Body of pancreas (tissue), 4 donors: ENCODE measurements around the gene ZNF74. TPM values are rescaled to one million over a fixed set of nuclear protein-coding genes. Genes with fewer than 3 reads are reported as not detected.
"Not testable (repeated sequence)": the region's sequence is repeated elsewhere in the genome, so short reads cannot be mapped to it uniquely, and the experiment has no call there.

Experiments used
- ATAC-seq: fragments of 150-250 bp; one replicate; pipeline ENCODE4 v1.9.1; 2016
- DNase-seq, 4 donors: peaks; one replicate each; pipeline ENCODE4 v3.0.0-alpha.2; 2019
- H3K27ac ChIP-seq, 4 donors: fragments of 200-600 bp; sonication (generic); 1 replicate in 3 of 4; 2 replicates in 1 of 4; pipeline versions ENCODE4 v1.5.1 to v1.6.1; 2016 to 2019; ENCODE audit warnings: mild to moderate bottlenecking in 1 of 4, mixed read lengths in 1 of 4, moderate library complexity in 1 of 4
- H3K27me3 ChIP-seq, 2 donors: fragments of 200-600 bp; sonication (generic); one replicate each; pipeline ENCODE4 v1.6.0; 2016; ENCODE audit warnings: mild to moderate bottlenecking in 1 of 2
- H3K36me3 ChIP-seq, 2 donors: fragments of 200-600 bp; sonication (generic); replicated peaks in 1 of 2; 2 replicates each; pipeline ENCODE4 v1.5.1; 2016; ENCODE audit warnings: low read depth in 2 of 2; ENCODE audit not compliant: insufficient read depth in 1 of 2
- H3K4me1 ChIP-seq: fragments of 200-600 bp; sonication (generic); one replicate; pipeline ENCODE4 v1.6.0; 2016
- H3K4me3 ChIP-seq, 2 donors: fragments of 200-600 bp; sonication (generic); 1 replicate in 1 of 2; 2 replicates in 1 of 2; pipeline ENCODE4 v1.5.1; 2016 to 2019
- H3K9me3 ChIP-seq, 3 donors: fragments of 200-600 bp; sonication (generic); 1 replicate in 2 of 3; 2 replicates in 1 of 3; pipeline ENCODE4 v1.5.1; 2016
- CTCF ChIP-seq, 7 experiments: fragments of 450-650 bp in 4 of 7; fragments of 200-600 bp in 3 of 7; sonication (generic) in 3 of 7; IDR thresholded peaks; one replicate each; pipeline ENCODE4 v1.5.1; 2016 to 2019; ENCODE audit warnings: antibody characterized with exemption in 7 of 7
- POLR2A ChIP-seq, 3 donors: fragments of 450-650 bp; IDR thresholded peaks; one replicate each; pipeline ENCODE4 v1.6.1; 2016; ENCODE audit warnings: antibody characterized with exemption in 3 of 3, mild to moderate bottlenecking in 2 of 3
- WGBS, 2 donors: methylation state at CpG; one replicate each; pipeline ENCODE4 v1.1.5; 2017; 5-methylcytosine and 5-hydroxymethylcytosine counted together
- intact Hi-C: fragments of 100-400 bp; cut with DNase I; formaldehyde crosslinking; loops from one replicate; pipeline ENCODE4 v1.15.1; 2023
- total RNA-seq, 2 donors: library from RNA; depleted of rRNA; stranded (reverse); fragments of >200 nt; gene quantifications; one replicate each; pipeline ENCODE4 v1.1.0, GENCODE V29; 2016

Gene ZNF74
- total RNA-seq, 2 donors from 2014 or later = 7.3 to 10.4 TPM

- intact Hi-C loops = no loop called here
- no peak for ATAC-seq
- TF ChIP-seq CTCF (IDR thresholded peaks at IDR 0.05) (no peak), POLR2A (IDR thresholded peaks at IDR 0.05) (no peak)
- Histone ChIP-seq H3K4me1 (no peaks in the 10 kb centered on the region), H3K9me3 (no peaks in the 10 kb centered on the region), H3K4me3 (no peak overlapping the region), H3K27me3 (no peaks in the 10 kb centered on the region), H3K27ac (no peak overlapping the region), H3K36me3 (peaks cover 0 to 13% of the 10 kb centered on the region in 2 donors)
- WGBS, 2 donors = 86 to 96% methylated on average over 20 to 21 of the region's 21 CpGs
- DNase-seq = no peak
Observed at GRCh38 chr22:20446383-20446970, 52.5 kb downstream of the ZNF74 start.

DNA sequence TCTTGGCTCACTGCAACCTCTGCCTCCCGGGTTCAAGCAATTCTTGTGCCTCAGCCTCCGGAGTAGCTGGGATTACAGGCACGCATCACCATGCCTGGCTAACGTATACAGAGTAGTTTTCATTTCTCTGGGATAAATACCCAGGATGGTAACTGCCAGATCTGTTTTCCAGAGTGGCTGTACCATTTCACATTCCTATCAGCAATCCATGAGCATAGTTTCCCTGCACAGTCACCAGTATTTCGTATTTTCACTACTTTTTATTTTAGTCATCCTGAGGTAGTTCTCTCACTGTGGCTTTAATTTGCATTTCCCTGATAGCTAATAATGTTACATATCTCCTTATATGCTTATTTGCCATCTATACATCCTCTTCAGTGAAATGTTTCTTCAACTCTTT lies 54.7 kb downstream of the ZNF74 start:
- ATAC-seq = no peak
- Histone ChIP-seq H3K36me3 (peaks cover 0 to 7% of the 10 kb centered on the region in 2 donors), H3K4me3 (no peak overlapping the region), H3K9me3 (no peaks in the 10 kb centered on the region), H3K27me3 (no peaks in the 10 kb centered on the region), H3K27ac (no peak overlapping the region), H3K4me1 (no peaks in the 10 kb centered on the region)
- no peak for TF ChIP-seq CTCF (IDR thresholded peaks at IDR 0.05)
- no peak for TF ChIP-seq POLR2A (IDR thresholded peaks at IDR 0.05)
- DNase-seq = no peak
- 88 to 94% methylated on average over 5 of the region's 5 CpGs for WGBS, 2 donors
- intact Hi-C loops = no loop called here

DNA sequence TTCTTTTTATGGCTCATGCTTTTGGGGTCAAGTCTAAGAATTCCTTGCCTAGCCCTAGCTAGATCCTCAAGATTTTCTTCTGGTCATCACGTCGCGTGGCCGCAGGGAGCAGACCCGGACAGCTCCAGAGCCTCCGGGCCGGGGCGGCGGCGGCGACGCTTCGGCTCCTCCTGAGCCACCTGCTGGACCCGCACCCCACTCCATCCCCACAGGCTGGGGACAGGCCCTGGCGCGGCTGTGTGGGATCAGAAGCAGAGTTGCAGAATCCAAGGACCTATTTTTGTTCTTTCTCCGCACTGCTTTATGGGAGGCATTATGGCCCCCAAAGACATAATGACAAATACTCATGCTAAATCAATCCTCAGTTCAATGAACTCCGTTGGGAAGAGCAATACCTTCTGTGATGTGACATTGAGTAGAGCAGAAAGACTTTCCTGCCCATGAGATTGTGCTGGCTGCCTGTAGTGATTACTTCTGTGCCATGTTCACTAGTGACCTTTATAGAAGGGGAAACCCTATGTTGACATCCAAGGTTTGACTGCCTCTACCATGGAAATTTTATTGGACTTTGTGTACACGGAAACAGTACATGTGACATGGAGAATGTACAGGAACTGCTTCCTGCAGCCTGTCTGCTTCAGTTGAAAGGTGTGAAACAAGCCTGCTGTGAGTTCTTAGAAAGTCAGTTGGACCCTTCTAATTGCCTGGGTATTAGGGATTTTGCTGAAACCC lies 56.0 kb downstream of the ZNF74 start:
- intact Hi-C loops = no loop called here
- TF ChIP-seq POLR2A (IDR thresholded peaks at IDR 0.05) = no peak
- no peak for TF ChIP-seq CTCF (IDR thresholded peaks at IDR 0.05)
- DNase-seq (no peak), ATAC-seq (no peak)
- H3K36me3 ChIP-seq = peaks cover 0 to 7% of the 10 kb centered on the region in 2 donors
- H3K4me3 ChIP-seq = no peak overlapping the region
- no peaks in the 10 kb centered on the region for H3K9me3 ChIP-seq
- 93% methylated on average over 8 to 19 of the region's 19 CpGs for WGBS, 2 donors
- H3K27me3 ChIP-seq = no peaks in the 10 kb centered on the region
- no peaks in the 10 kb centered on the region for H3K4me1 ChIP-seq
- no peak overlapping the region for H3K27ac ChIP-seq

DNA sequence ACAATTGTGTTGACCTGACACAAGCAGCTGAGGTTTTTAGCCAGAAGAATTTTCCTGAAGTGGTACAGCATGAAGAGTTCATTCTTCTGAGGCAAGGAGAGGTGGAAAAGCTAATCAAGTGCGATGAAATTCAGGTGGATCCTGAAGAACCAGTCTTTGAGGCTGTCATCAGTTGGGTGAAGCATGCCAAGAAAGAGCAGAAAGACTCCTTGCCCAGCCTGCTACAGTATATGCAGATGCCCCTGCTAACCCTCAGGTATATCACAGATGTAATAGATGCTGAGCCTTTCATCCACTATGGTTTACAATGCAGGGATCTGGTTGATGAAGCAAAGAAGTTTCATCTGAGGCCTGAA lies 56.6 kb downstream of the ZNF74 start:
- Histone ChIP-seq H3K36me3 (peaks cover 0 to 7% of the 10 kb centered on the region in 2 donors), H3K27me3 (no peaks in the 10 kb centered on the region), H3K4me1 (no peaks in the 10 kb centered on the region), H3K4me3 (no peak overlapping the region), H3K9me3 (no peaks in the 10 kb centered on the region), H3K27ac (no peak overlapping the region)
- TF ChIP-seq POLR2A (IDR thresholded peaks at IDR 0.05) (no peak), CTCF (IDR thresholded peaks at IDR 0.05) (no peak)
- ATAC-seq (no peak), DNase-seq (no peak)
- 83 to 93% methylated on average over 1 of the region's 1 CpG for WGBS, 2 donors
- intact Hi-C loops = no loop called here

DNA sequence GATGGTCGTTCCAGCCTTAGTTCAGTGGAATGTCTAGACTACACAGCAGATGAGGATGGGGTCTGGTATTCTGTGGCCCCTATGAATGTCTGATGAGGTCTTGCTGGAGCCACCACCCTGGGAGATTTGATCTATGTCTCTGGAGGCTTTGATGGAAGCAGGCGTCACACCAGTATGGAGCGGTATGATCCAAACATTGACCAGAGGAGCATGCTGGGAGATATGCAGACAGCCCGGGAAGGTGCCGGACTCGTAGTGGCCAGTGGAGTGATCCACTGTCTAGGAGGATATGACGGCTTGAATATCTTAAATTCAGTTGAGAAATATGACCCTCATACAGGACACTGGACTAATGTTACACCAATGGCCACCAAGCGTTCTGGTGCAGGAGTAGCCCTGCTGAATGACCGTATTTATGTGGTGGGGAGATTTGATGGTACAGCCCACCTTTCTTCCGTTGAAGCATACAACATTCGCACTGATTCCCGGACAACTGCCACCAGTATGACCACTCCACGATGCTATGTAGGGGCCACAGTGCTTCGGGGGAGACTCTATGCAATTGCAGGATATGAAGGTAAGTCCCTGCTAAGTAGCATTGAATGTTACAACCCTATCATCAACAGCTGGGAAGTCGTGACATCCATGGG lies 57.3 kb downstream of the ZNF74 start:
- 90 to 93% methylated on average over 15 of the region's 15 CpGs for WGBS, 2 donors
- DNase-seq = not testable (repeated sequence)

More for the DNA sequence above, 57.3 kb downstream of the ZNF74 start:
- H3K27me3 ChIP-seq, H3K27ac ChIP-seq, H3K9me3 ChIP-seq, H3K4me1 ChIP-seq, H3K4me3 ChIP-seq, ATAC-seq, H3K36me3 ChIP-seq, intact Hi-C loops: not testable (repeated sequence)
